HL-60 (cell line): ENCODE results near the gene B4GALT6.

Experiments
- DNase-seq, 2 experiments: peaks; one replicate each; pipeline ENCODE4 v3.0.0-alpha.2; 2010 to 2020; ENCODE audit warnings: low read depth in 1 of 2, low spot score in 1 of 2
- H3K27ac ChIP-seq: fragments of 250-450 bp; sonication (Bioruptor Pico); replicated peaks from 2 replicates; pipeline ENCODE4 v1.5.1; 2020; ENCODE audit warnings: mild to moderate bottlenecking, moderate library complexity
- H3K27me3 ChIP-seq: fragments of 250-450 bp; sonication (Bioruptor Pico); 2 replicates; pipeline ENCODE4 v1.5.1; 2021; ENCODE audit warnings: mild to moderate bottlenecking, moderate library complexity; ENCODE audit not compliant: insufficient read depth, poor library complexity, severe bottlenecking
- H3K4me3 ChIP-seq: replicated peaks from 2 replicates; pipeline ENCODE4 v1.5.1; 2011; ENCODE audit warnings: mild to moderate bottlenecking, control low read depth, low read length; ENCODE audit not compliant: insufficient read depth
- CTCF ChIP-seq: IDR thresholded peaks from one replicate; pipeline ENCODE4 v1.5.1; 2011; ENCODE audit warnings: low read length, control low read depth, inconsistent platforms; ENCODE audit not compliant: insufficient read depth
- GABPA ChIP-seq: IDR thresholded peaks from 2 replicates; pipeline ENCODE4 v1.6.1; 2012; ENCODE audit warnings: low read depth
- POLR2AphosphoS5 ChIP-seq: IDR thresholded peaks from 2 replicates; pipeline ENCODE4 v1.6.1; 2012; ENCODE audit warnings: low read depth
- SPI1 ChIP-seq: IDR thresholded peaks from 2 replicates; pipeline ENCODE4 v1.6.1; 2012; ENCODE audit warnings: low read depth, mild to moderate bottlenecking, borderline replicate concordance
- TF ChIP-seq, protein P1 (sequence below): IDR thresholded peaks from 2 replicates; pipeline ENCODE4 v1.6.1; 2012; ENCODE audit warnings: low read depth; ENCODE audit not compliant: insufficient replicate concordance

B4GALT6 gene

DNA sequence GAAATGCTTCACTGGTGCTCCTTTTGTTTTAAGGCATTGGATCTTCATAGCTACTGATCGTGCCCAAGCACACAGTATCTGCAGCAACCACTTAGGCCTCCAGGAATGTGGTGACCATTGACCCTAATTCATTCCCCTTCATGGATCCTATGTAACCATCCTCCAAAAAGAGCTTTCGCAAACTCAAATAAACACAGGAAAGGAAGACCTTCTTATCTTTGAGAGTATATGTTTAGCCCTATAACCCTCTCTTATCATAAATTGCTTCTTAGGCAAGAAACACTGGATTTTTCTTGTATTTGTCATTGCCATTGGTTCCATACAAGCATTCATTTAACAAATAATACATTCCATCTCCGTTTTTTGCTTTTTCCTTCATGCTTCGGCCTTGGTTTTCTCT, 96.9 kb downstream of the B4GALT6 start:
- DNase-seq, result no peak
- Histone ChIP-seq H3K27ac (no peak overlapping the region), H3K27me3 (peaks cover 2% of the 10 kb centered on the region), H3K4me3 (no peak overlapping the region)
- TF ChIP-seq SPI1 (no peak), POLR2AphosphoS5 (no peak), CTCF (no peak), GABPA (no peak)
- TF ChIP-seq, protein P1, sequence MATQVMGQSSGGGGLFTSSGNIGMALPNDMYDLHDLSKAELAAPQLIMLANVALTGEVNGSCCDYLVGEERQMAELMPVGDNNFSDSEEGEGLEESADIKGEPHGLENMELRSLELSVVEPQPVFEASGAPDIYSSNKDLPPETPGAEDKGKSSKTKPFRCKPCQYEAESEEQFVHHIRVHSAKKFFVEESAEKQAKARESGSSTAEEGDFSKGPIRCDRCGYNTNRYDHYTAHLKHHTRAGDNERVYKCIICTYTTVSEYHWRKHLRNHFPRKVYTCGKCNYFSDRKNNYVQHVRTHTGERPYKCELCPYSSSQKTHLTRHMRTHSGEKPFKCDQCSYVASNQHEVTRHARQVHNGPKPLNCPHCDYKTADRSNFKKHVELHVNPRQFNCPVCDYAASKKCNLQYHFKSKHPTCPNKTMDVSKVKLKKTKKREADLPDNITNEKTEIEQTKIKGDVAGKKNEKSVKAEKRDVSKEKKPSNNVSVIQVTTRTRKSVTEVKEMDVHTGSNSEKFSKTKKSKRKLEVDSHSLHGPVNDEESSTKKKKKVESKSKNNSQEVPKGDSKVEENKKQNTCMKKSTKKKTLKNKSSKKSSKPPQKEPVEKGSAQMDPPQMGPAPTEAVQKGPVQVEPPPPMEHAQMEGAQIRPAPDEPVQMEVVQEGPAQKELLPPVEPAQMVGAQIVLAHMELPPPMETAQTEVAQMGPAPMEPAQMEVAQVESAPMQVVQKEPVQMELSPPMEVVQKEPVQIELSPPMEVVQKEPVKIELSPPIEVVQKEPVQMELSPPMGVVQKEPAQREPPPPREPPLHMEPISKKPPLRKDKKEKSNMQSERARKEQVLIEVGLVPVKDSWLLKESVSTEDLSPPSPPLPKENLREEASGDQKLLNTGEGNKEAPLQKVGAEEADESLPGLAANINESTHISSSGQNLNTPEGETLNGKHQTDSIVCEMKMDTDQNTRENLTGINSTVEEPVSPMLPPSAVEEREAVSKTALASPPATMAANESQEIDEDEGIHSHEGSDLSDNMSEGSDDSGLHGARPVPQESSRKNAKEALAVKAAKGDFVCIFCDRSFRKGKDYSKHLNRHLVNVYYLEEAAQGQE, result no peak

DNA sequence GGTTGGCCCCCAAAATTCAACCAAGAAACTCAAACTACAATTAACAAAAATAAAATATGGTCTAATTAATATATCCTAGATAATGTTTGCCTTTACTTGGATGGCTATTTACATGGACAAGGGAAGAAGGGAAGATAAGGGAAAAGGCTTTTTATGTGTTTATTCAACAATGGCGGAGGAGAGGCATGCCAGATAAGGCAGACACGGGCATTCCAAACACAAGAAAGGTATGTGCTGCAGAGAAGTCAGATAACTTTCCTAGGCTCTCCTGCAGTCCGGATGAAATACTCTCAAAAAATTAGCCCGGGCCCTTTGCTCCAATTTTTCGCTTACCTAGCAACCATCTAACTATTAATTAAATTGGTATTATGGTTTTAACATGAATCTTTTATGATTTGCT, 97.8 kb downstream of the B4GALT6 start:
- Histone ChIP-seq H3K4me3 (no peak overlapping the region), H3K27me3 (no peaks in the 10 kb centered on the region), H3K27ac (no peak overlapping the region)
- DNase-seq, result no peak
- TF ChIP-seq POLR2AphosphoS5, result no peak
- TF ChIP-seq, protein P1, result no peak
- TF ChIP-seq CTCF, result no peak
- TF ChIP-seq GABPA, result no peak
- no peak for TF ChIP-seq SPI1

DNA sequence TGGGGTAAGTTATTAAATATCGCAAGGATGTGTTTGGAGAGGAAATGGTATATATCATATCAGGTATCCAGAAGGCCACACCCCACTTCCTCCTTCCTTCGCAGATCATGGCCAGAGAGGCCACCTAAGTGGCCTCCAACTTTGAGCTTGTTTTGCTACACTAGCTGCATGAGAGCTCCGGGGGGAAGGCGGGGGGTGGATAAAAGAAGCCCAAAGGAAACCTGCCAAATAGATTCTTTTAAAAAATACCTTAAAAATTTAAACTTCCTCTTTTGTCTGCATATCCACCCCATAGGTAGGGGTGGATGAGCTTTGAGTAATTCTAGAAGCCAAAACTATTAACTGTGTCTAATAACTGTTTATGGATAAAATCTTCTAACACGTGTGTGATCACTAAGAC, 98.4 kb downstream of the B4GALT6 start:
- no peak overlapping the region for H3K4me3 ChIP-seq
- TF ChIP-seq CTCF, result no peak
- TF ChIP-seq, protein P1, result no peak
- TF ChIP-seq SPI1, result no peak
- TF ChIP-seq POLR2AphosphoS5, result no peak
- TF ChIP-seq GABPA, result no peak
- H3K27ac ChIP-seq, result no peak overlapping the region
- DNase-seq, result no peak
- no peaks in the 10 kb centered on the region for H3K27me3 ChIP-seq
